PC-3 (cell line): Measurements from ENCODE around the gene SARNP.

ENCODE experiments used
- EZH2 ChIP-seq: fragments of 300-600 bp; sonication (generic); IDR thresholded peaks from one replicate; pipeline ENCODE4 v1.6.1; 2017; ENCODE audit warnings: antibody characterized with exemption, mild to moderate bottlenecking, low read length; ENCODE audit not compliant: unreplicated experiment
- EZH2phosphoT487 ChIP-seq: fragments of 300-600 bp; sonication (generic); IDR thresholded peaks from 2 replicates; pipeline ENCODE4 v1.6.1; 2018; ENCODE audit warnings: mild to moderate bottlenecking, antibody characterized with exemption, low read length, borderline replicate concordance
- TF ChIP-seq, protein P1 (sequence below): fragments of 300-600 bp; sonication (generic); conservative IDR thresholded peaks from 2 replicates; pipeline ENCODE4 v1.5.1; 2017; ENCODE audit warnings: antibody characterized with exemption, low read depth, mild to moderate bottlenecking, low read length

DNA sequence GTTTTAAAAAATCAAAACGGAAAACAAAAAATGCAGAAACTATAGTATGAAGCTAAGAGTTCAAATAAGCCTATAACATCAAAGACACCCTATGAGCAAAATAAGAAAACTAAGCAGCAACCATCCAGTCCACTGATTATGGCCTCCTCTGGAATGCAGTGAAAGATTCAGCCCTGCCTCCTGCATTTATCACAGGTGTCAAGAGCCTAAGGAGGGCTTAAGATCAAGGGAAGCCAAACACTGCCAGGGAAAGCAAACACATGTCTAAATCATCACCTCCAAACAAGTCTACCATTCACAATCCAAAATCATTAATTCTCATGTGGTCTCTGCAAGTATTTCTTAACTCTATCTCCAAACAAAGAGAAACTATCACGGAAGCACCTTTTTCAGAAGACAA, 28.4 kb downstream of the SARNP start:
- TF ChIP-seq, protein P1, sequence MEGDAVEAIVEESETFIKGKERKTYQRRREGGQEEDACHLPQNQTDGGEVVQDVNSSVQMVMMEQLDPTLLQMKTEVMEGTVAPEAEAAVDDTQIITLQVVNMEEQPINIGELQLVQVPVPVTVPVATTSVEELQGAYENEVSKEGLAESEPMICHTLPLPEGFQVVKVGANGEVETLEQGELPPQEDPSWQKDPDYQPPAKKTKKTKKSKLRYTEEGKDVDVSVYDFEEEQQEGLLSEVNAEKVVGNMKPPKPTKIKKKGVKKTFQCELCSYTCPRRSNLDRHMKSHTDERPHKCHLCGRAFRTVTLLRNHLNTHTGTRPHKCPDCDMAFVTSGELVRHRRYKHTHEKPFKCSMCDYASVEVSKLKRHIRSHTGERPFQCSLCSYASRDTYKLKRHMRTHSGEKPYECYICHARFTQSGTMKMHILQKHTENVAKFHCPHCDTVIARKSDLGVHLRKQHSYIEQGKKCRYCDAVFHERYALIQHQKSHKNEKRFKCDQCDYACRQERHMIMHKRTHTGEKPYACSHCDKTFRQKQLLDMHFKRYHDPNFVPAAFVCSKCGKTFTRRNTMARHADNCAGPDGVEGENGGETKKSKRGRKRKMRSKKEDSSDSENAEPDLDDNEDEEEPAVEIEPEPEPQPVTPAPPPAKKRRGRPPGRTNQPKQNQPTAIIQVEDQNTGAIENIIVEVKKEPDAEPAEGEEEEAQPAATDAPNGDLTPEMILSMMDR: no peak
- TF ChIP-seq EZH2 (no peak), EZH2phosphoT487 (no peak)
